ENCODE data around the gene VEGFA.

DNA sequence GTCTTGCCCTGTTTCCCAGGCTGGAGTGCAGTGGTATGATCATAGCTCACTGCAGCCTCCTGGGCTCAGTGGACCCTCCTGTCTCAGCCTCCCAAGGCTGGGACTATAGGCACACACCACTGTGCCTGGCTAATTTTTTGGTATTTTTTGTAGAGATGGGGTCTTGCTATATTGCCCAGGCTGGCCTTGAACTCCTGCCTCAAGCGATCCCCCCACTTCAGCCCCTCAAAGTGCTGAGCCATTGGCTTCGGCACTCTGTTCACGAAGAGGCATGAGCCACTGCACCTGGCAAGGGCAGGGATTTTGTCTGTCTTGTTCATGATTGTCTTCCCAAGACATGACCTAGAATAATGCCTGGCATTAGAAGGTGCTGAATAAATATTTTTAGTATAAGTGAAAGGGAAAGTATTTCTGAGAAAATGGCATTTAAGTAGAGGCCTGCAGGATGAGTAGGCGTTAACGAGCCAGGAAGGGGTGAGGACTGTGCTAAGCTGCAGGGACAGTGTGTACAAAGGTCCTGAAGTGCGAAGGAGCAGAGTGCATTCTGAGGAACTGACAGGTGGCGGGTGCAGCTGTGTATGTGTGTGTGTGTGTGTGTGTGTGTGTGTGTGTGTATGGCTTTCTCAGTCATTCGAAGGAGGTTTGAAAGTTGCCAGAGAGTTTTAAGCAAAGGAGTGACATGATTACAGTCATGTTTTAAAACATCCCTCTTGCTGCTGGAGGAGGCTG, 43.0 kb downstream of the VEGFA start:
- TF ChIP-seq CTCF (conservative IDR thresholded peaks at IDR 0.05; ENCODE audit: low read depth, low read length) (no peak), EZH2 (IDR thresholded peaks at IDR 0.05; ENCODE audit: borderline replicate concordance, low read depth, low read length, poor library complexity, severe bottlenecking) (no peak)

Data from A673 (cell line).